OCI-LY1 (cell line): ENCODE results near the gene ZBTB7C.

Experiments used
- H2AFZ ChIP-seq: fragments of 200-600 bp; sonication (generic), shearing (Covaris generic); 2 replicates; pipeline ENCODE4 v1.6.0; 2014; ENCODE audit warnings: antibody characterized with exemption, mild to moderate bottlenecking, low read length
- H3F3A ChIP-seq: fragments of 200-600 bp; sonication (generic), shearing (Covaris generic); 2 replicates; pipeline ENCODE4 v1.6.0; 2014; ENCODE audit warnings: mild to moderate bottlenecking, antibody characterized with exemption, low read length, moderate library complexity; ENCODE audit not compliant: insufficient read depth
- H3K27ac ChIP-seq: fragments of 200-600 bp; sonication (generic); 2 replicates; pipeline ENCODE4 v1.5.1; 2014; ENCODE audit warnings: low read length, mixed run types, mild to moderate bottlenecking, low read depth; ENCODE audit not compliant: poor library complexity, severe bottlenecking
- H3K27me3 ChIP-seq: fragments of 200-600 bp; sonication (generic); 2 replicates; pipeline ENCODE4 v1.6.0; 2014; ENCODE audit warnings: antibody characterized with exemption, mild to moderate bottlenecking, low read length, moderate library complexity; ENCODE audit not compliant: insufficient read depth
- H3K36me3 ChIP-seq: fragments of 200-600 bp; sonication (generic); 2 replicates; pipeline ENCODE4 v1.6.1; 2014; ENCODE audit warnings: mild to moderate bottlenecking, antibody characterized with exemption, low read length, moderate library complexity, mixed read lengths; ENCODE audit not compliant: insufficient read depth
- H3K4me1 ChIP-seq: fragments of 200-600 bp; sonication (generic); 2 replicates; pipeline ENCODE4 v1.5.1; 2014; ENCODE audit warnings: mild to moderate bottlenecking, low read length, moderate library complexity; ENCODE audit not compliant: insufficient read depth, severe bottlenecking
- H3K4me2 ChIP-seq: fragments of 200-600 bp; sonication (generic), shearing (Covaris generic); 2 replicates; pipeline ENCODE4 v1.6.1; 2014; ENCODE audit warnings: low read length
- H3K4me3 ChIP-seq: fragments of 200-600 bp; sonication (generic); 2 replicates; pipeline ENCODE4 v1.5.1; 2014; ENCODE audit warnings: low read length, low read depth, mild to moderate bottlenecking, mixed read lengths; ENCODE audit not compliant: poor library complexity, severe bottlenecking
- H3K79me2 ChIP-seq: fragments of 200-600 bp; shearing (Covaris generic); 2 replicates; pipeline ENCODE4 v1.6.1; 2016; ENCODE audit warnings: mixed run types, low read length, mixed read lengths; ENCODE audit not compliant: insufficient read depth
- H3K9ac ChIP-seq: fragments of 200-600 bp; sonication (generic), shearing (Covaris generic); 2 replicates; pipeline ENCODE4 v1.6.1; 2014; ENCODE audit warnings: mild to moderate bottlenecking, low read length, mixed read lengths
- H3K9me2 ChIP-seq: fragments of 200-600 bp; sonication (generic), shearing (Covaris generic); 2 replicates; pipeline ENCODE4 v1.6.1; 2014; ENCODE audit warnings: low read depth, mild to moderate bottlenecking, low read length, mixed read lengths
- H3K9me3 ChIP-seq: fragments of 200-600 bp; shearing (Covaris generic); 2 replicates; pipeline ENCODE4 v1.6.1; 2014; ENCODE audit warnings: low read length, mixed read lengths
- H4K20me1 ChIP-seq: fragments of 200-600 bp; sonication (generic), shearing (Covaris generic); 2 replicates; pipeline ENCODE4 v1.6.0; 2016; ENCODE audit warnings: mild to moderate bottlenecking, low read length; ENCODE audit not compliant: insufficient read depth
- EZH2 ChIP-seq: fragments of 200-600 bp; sonication (generic), shearing (Covaris generic); IDR thresholded peaks from 2 replicates; pipeline ENCODE4 v1.8.0; 2017; ENCODE audit warnings: borderline replicate concordance, mixed run types, mild to moderate bottlenecking, antibody characterized with exemption, low read length, moderate library complexity, mixed read lengths
- TF ChIP-seq, protein P1 (sequence below): fragments of 200-600 bp; sonication (generic), shearing (Covaris generic); IDR thresholded peaks from 2 replicates; pipeline ENCODE4 v1.5.1; 2017; ENCODE audit warnings: mild to moderate bottlenecking, antibody characterized with exemption, low read length, moderate library complexity, mixed read lengths

ZBTB7C gene

DNA sequence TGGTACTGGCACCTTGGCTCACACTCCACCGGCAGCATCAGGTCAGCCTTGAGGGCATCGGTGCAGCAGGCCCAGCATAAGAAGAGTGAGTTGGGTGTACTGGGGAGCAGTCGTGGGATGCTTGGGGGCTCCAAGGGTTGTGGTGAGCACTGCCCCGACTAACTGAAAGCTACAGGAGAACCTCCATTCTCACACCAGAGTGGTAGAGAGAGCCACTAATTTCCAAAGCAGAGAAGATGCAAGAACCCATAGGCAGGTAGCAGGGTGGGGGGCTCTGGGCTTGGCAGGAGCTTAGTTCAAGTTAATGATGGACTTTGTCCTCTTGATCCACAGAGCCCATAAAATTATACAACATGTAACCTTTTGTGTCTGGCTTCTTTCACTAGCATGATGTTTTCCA lies 330.7 kb downstream of the ZBTB7C start:
- Histone ChIP-seq H3K4me3 (no peak overlapping the region), H4K20me1 (no peaks in the 10 kb centered on the region), H3K4me2 (no peak overlapping the region), H3F3A (no peaks in the 10 kb centered on the region), H3K4me1 (no peaks in the 10 kb centered on the region), H3K9ac (no peak overlapping the region), H3K36me3 (no peaks in the 10 kb centered on the region), H3K27me3 (no peaks in the 10 kb centered on the region; the same call in 1 of the 2 replicates), H3K9me2 (no peaks in the 10 kb centered on the region), H2AFZ (no peak overlapping the region), H3K27ac (no peak overlapping the region), H3K79me2 (no peaks in the 10 kb centered on the region), H3K9me3 (no peaks in the 10 kb centered on the region)
- no peak for TF ChIP-seq EZH2
- TF ChIP-seq, protein P1, sequence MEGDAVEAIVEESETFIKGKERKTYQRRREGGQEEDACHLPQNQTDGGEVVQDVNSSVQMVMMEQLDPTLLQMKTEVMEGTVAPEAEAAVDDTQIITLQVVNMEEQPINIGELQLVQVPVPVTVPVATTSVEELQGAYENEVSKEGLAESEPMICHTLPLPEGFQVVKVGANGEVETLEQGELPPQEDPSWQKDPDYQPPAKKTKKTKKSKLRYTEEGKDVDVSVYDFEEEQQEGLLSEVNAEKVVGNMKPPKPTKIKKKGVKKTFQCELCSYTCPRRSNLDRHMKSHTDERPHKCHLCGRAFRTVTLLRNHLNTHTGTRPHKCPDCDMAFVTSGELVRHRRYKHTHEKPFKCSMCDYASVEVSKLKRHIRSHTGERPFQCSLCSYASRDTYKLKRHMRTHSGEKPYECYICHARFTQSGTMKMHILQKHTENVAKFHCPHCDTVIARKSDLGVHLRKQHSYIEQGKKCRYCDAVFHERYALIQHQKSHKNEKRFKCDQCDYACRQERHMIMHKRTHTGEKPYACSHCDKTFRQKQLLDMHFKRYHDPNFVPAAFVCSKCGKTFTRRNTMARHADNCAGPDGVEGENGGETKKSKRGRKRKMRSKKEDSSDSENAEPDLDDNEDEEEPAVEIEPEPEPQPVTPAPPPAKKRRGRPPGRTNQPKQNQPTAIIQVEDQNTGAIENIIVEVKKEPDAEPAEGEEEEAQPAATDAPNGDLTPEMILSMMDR, result no peak

DNA sequence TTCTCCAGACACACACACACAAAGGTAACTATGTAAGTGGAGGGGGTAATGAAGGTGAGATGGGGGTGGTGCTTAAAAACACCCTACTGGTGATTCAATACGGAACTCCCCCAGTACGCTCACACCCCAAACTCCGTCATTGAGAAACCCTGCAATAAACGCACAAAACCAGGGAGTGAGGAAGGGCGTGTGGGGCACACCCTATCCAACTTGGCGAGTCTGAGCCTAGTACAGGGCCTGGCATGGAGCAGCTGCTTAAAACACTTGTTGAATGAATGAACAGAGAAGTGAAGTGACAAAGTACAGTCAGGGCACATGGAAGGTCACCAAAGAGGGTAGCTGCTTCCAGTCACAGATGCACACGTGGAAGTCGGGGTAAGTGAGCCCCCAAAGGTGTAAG lies 331.9 kb downstream of the ZBTB7C start:
- H4K20me1 ChIP-seq, result no peaks in the 10 kb centered on the region
- no peak overlapping the region for H3K27ac ChIP-seq
- no peaks in the 10 kb centered on the region for H3K9me2 ChIP-seq
- H3K9me3 ChIP-seq, result no peaks in the 10 kb centered on the region
- H2AFZ ChIP-seq, result no peak overlapping the region
- no peaks in the 10 kb centered on the region for H3F3A ChIP-seq
- TF ChIP-seq, protein P1, result no peak
- TF ChIP-seq EZH2, result no peak
- H3K36me3 ChIP-seq, result no peaks in the 10 kb centered on the region
- no peak overlapping the region for H3K9ac ChIP-seq
- no peaks in the 10 kb centered on the region for H3K79me2 ChIP-seq
- H3K4me3 ChIP-seq, result no peak overlapping the region
- H3K4me2 ChIP-seq, result no peak overlapping the region
- H3K27me3 ChIP-seq, result no peaks in the 10 kb centered on the region; the same call in 1 of the 2 replicates
- no peaks in the 10 kb centered on the region for H3K4me1 ChIP-seq

DNA sequence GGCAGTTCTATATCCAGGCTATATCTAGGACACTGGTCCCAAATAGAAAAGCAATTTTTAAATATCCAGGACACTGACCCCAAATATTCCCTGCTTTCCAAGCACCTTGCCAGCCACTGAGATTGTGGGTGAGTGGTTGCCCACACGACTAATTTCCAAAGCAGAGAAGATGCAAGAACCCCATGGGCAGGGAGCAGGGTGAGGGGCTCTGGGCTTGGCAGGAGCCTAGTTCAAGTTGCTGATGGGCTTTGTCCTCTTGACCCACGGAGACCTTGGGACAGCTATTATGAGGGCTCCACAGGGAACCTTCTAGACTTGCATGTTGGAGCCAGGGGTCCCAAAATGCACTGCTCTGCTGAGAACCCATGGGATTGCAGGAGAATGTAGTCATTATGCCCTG lies 332.7 kb downstream of the ZBTB7C start:
- H3K4me1 ChIP-seq, result no peaks in the 10 kb centered on the region
- no peak overlapping the region for H2AFZ ChIP-seq
- no peak for TF ChIP-seq EZH2
- TF ChIP-seq, protein P1, result no peak

More for the DNA sequence above, 332.7 kb downstream of the ZBTB7C start:
- no peaks in the 10 kb centered on the region for H3K9me3 ChIP-seq
- no peaks in the 10 kb centered on the region for H3K36me3 ChIP-seq
- H3K4me2 ChIP-seq, result no peak overlapping the region
- no peak overlapping the region for H3K9ac ChIP-seq
- no peak overlapping the region for H3K27ac ChIP-seq
- H3K4me3 ChIP-seq, result no peak overlapping the region
- H4K20me1 ChIP-seq, result no peaks in the 10 kb centered on the region
- no peaks in the 10 kb centered on the region for H3K79me2 ChIP-seq
- H3F3A ChIP-seq, result no peaks in the 10 kb centered on the region
- no peaks in the 10 kb centered on the region for H3K9me2 ChIP-seq
- no peaks in the 10 kb centered on the region; the same call in 1 of the 2 replicates for H3K27me3 ChIP-seq
